NK-92 treated with Interleukin-12 subunit alpha and Interleukin-12 subunit beta, amount 100 ng/mL, for 24 hours (cell line): ENCODE results near the gene SLC3A2.

Source experiments
- DNase-seq: peaks from one replicate; lab custom pipeline; 2025; lab: John Stamatoyannopoulos, UW

SLC3A2 gene

GRCh38 chr11:62880231-62880802 is 379 bp upstream of the SLC3A2 start:
- DNase-seq: no peak

GRCh38 chr11:62881579-62882430 is 1.1 kb downstream of the SLC3A2 start:
- DNase-seq: no peak

DNA sequence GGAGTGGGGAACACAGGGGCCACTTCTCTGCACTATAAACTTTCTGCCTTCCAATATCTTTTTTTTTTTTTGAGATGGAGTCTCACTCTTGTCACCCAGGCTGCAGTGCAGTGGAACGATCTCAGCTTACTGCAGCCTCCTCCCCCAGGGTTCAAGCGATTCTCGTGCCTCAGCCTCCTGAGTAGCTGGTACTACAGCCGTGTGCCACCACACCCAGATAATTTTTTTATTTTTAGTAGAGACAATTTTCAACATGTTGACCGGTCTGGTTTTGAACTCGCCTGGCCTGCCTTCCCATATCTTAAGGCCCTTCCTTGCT is 1.7 kb downstream of the SLC3A2 start:
- DNase-seq: no peak

DNA sequence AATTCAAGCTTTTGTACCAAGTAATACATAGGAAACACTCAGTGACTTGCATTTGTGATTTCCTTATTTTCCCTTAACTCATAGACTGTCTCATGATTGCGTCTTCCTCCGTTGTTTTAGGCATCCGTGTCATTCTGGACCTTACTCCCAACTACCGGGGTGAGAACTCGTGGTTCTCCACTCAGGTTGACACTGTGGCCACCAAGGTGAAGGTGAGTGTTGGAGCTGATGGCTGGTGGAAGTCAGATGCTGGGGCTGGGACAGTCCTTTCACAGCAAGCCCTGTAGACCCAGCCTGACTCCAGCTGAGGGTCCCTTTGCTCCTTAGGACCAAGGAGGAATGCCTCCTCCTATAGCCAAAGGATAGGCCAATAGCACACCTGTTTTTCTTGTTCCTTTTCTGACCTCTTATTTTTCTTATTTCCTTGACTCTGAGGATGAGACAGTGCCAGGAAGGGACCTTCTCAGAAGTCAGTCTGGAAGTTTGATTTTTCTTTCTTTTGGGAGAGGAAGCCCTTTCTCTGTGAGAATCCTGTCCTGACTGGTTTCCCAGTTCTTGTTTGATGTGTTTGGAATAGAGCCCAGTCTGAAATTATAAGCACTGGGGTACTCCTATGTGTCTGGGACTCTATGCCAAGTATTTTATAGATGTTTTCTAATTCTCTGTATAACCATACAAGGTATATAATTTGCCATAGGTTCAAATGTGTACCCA is 2.2 kb downstream of the SLC3A2 start:
- DNase-seq: no peak

GRCh38 chr11:62883673-62884072 is 3.0 kb downstream of the SLC3A2 start:
- DNase-seq: no peak

GRCh38 chr11:62885137-62885750 is 4.5 kb downstream of the SLC3A2 start:
- DNase-seq: no peak

GRCh38 chr11:62888406-62888805 is 7.7 kb downstream of the SLC3A2 start:
- no peak for DNase-seq

- DNase-seq: no peak
Measured at GRCh38 chr11:62889126-62889483, 8.4 kb downstream of the SLC3A2 start.

DNA sequence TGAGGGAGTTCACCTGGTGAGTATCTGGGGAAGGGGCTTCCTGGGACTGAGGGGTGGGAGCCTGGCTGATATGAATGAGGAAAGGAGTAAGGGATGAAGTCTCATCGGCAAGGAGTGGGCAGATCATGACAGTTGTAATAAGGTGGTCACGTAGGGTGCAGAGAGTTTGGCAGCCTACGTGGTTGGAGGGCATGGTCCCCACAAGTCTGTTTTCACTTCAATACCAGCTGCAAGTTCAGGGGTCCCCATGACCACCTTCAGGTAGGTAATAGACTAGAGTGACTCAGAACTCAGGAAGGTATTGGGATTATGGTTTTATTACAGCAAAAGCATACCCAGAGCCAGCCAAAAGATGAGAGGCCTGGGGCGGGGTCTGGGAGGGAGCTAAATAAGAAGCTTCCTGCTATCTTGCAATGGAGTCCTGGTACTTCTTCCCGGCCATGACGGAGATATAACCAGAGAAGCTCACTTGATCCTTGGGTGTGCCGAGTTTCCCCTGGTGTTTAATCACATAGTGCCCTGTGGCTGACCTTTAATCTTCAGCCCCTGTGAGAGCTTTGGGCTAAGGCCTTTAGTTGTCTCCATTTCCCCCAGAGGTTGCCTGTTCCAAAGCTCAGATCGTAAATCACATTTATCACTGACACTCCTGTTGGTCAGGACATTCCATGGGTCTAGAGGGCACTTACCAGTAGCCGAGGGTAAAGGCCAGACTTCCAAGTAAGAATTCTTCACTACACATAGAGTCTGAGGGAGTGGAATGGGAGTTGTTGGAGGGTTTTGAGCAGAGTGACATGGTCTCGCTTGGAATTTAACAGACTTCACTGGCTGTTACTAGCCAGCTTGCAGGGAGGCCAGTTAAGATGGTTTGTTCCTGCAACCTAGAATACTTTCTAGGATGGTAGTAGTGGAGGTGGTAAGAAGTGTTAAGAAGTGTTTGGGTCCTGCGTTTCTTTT is 9.1 kb downstream of the SLC3A2 start:
- no peak for DNase-seq

GRCh38 chr11:62892077-62892922 is 11.6 kb downstream of the SLC3A2 start:
- DNase-seq: no peak

DNA sequence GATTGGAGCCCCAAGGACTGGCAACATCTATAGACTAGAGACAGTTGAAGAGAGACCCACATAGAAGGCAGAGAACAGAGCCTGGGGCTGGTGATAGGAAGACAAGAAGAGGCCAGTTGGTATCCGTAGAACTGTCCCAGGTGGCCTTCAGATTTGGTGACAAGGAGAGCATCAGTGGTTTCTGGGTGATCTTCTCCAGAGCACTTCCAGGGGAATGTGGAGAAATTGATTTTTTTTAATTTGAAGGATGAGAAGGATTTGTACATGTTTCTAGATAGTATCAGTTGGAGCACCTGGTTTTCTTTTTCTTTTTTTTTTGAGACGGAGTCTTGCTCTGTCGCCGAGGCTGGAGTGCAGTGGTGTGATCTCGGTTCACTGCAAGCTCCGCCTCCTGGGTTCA is 14.8 kb downstream of the SLC3A2 start:
- DNase-seq: no peak

- DNase-seq: no peak
Measured at GRCh38 chr11:62896049-62896448, 15.4 kb downstream of the SLC3A2 start.

DNA sequence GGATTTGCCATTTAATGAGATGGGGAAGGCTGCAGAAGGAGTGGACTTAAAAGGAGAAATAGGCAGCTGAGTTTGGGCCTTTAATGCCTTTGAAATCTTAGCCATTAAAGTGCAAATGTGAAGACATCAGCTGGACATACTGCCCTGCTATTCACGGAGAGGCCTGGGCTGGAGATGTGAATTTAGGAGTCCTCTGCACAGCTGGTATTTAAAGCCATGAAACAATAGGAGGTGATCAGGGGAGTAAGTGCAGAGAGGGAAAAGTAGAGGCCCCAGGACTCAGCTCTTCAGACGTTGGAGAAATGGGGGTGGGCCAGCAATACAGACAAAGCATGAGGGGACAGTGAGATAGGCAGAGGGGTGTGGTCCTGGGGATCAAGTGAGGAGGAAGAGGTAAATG is 16.6 kb downstream of the SLC3A2 start:
- DNase-seq: no peak

GRCh38 chr11:62898027-62898426 is 17.3 kb downstream of the SLC3A2 start:
- DNase-seq: no peak

- DNase-seq: no peak
Measured at GRCh38 chr11:62902932-62903331, 22.2 kb downstream of the SLC3A2 start.

DNA sequence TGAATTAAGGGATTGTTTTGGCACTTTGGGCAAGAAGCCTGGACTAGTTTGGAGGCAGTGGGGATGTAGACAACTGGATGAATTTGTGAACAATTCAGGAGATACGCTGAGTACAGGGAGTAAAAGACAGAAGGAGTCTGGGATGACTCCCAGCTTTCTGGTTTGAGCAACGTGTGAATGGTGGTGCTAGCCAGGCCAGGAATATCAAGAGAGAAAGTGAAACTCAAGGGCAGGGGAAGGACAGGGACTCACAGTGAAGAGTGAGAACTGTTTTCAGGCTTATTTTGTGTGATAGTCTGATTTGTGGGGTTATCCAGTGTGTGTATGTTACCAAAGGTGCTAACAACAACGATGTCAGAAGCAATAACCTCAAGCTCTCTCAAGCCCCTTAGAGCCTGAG is 24.6 kb downstream of the SLC3A2 start:
- no peak for DNase-seq

DNA sequence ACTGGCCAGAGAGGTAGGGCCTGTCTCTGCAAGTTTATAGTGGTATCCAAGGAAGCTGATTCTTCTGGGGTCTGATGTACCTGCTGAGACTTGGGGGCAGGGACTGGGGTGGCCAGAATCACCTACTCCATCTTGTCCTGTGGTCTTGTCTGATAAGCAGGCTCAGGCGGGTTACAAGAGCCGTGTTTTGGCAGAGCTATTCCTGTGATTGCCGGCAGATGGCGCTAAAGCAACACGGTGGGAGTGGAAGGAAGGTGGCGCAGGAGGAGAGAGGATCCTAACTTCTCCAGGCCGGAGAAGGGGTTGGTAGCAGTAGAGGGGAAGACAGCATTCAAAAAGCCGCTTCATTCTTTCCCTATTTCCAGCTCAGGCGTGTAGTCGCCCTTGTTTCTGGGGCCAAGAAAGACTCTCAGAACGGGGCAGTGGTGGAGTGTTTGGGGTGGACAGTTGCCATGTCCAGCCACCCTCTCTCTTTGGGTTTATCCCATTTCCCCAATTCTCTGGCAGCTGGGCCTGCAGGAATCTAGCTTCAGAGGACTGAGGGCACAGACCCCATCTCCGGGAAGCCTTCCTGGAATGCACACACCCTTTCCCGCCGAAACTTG is 25.3 kb downstream of the SLC3A2 start:
- DNase-seq: peak; percentile 52

DNA sequence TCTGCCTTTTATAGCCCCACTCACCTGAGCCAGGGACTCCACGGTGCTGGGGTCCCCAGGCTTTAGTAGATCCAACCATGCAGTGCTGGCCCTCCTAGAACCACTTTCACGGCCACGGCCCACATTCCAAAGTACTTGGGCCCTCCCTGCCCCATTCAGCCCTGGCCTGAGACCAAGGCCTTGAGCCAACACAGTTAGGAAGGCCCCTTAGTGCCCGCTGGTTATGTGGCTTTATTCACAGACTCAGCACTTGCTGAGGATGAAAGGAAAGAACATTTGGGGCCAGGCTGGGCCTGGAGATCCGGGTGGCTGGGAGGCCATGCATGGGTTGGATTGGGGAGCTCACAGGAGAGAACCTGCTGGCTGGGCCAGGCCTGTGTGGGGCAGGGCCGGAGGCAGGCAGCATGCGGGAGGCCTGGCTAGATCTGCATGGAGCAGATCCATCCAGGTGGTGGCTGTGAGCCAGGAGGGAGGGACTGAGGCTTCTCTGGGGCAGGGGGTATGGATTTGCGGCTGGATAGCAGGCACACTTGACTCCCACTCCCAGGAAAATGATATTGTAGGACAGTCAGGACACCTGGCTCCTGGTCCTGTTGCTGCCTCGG is 27.9 kb downstream of the SLC3A2 start:
- DNase-seq: no peak

- DNase-seq: no peak
Measured at GRCh38 chr11:62909107-62909894, 28.6 kb downstream of the SLC3A2 start.
